ENCODE results near the gene COL12A1.
"Not testable (repeated sequence)": the region's sequence is repeated elsewhere in the genome, so short reads cannot be mapped to it uniquely, and the experiment has no call there.

DNA sequence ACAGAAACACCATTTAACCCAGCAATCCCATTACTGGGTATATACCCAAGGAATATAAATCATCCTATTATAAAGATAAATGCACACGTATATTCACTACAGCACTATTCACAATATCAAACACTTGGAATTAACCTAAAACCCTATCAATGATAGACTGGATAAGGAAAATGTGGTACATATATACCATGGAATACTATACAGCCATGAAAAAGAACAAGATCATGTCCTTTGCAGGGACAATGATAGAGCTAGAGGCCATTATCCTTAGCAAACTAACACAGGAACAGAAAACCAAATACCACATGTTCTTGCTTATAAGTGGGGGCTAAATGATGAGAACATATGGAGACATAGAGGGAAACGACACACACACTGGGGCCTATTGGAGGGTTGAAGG, 19.3 kb downstream of the COL12A1 start:
- TF ChIP-seq CTCF (conservative IDR thresholded peaks at IDR 0.05); EZH2 (IDR thresholded peaks at IDR 0.05; ENCODE audit: low read depth): not testable (repeated sequence)
